Uterus (tissue), 4 donors: ENCODE results near the gene DAB2. TPM values are rescaled to one million over a fixed set of nuclear protein-coding genes. Genes with fewer than 3 reads are reported as not detected.
A peak's percentile ranks its signal among the peaks of the same experiment; 100 is the strongest.

Source experiments
- DNase-seq, 2 donors: peaks; one replicate each; pipeline ENCODE4 v3.0.0-alpha.2; 2019 to 2020
- H3K27ac ChIP-seq, 2 donors: fragments of 200-600 bp; sonication (generic); 1 replicate in 1 of 2; 2 replicates in 1 of 2; pipeline ENCODE4 v1.5.1; 2016 to 2018
- H3K27me3 ChIP-seq, 2 donors: fragments of 200-600 bp; sonication (generic); one replicate each; pipeline ENCODE4 v1.5.1; 2018 to 2019; ENCODE audit warnings: control low read depth in 1 of 2
- H3K36me3 ChIP-seq, 2 donors: fragments of 200-600 bp; sonication (generic); one replicate each; pipeline ENCODE4 v1.5.1; 2019; ENCODE audit warnings: control low read depth in 1 of 2
- H3K4me1 ChIP-seq, 2 donors: fragments of 200-600 bp; sonication (generic); one replicate each; pipeline ENCODE4 v1.5.1; 2018 to 2019; ENCODE audit warnings: control low read depth in 1 of 2
- H3K4me3 ChIP-seq, 2 donors: fragments of 200-600 bp; sonication (generic); 1 replicate in 1 of 2; 2 replicates in 1 of 2; pipeline ENCODE4 v1.5.1; 2018 to 2019; ENCODE audit warnings: mild to moderate bottlenecking in 1 of 2
- H3K9me3 ChIP-seq, 2 donors: fragments of 200-600 bp; sonication (generic); one replicate each; pipeline ENCODE4 v1.5.1; 2019; ENCODE audit warnings: control low read depth in 1 of 2
- POLR2A ChIP-seq, 2 donors: fragments of 450-650 bp; IDR thresholded peaks; one replicate each; pipeline ENCODE4 v1.6.1; 2016; ENCODE audit warnings: antibody characterized with exemption in 2 of 2, mild to moderate bottlenecking in 1 of 2, moderate library complexity in 1 of 2
- intact Hi-C: fragments of 100-400 bp; cut with DNase I; formaldehyde crosslinking; loops from one replicate; pipeline ENCODE4 v1.15.1; 2023; ENCODE audit warnings: low total_unique reads
- total RNA-seq, 4 donors: library from RNA; depleted of rRNA in 3 of 4; stranded (reverse); fragments of >200 nt in 3 of 4; gene quantifications; one replicate each; pipeline versions ENCODE4 v1.1.0 to v1.2.4, GENCODE V29; 2014 to 2023
- TF ChIP-seq, protein P1 (sequence below), 4 experiments: fragments of 200-600 bp in 2 of 4; fragments of 450-650 bp in 2 of 4; sonication (generic) in 2 of 4; IDR thresholded peaks; one replicate each; pipeline ENCODE4 v1.5.1; 2016 to 2019; ENCODE audit warnings: antibody characterized with exemption in 4 of 4, mild to moderate bottlenecking in 2 of 4, moderate library complexity in 1 of 4
- donor health status: DM: yes; HTN: yes; CAD: no.

DAB2 gene
- total RNA-seq, 4 donors from 2014 or later = 23.1 to 80.1 (median 56.7) TPM

DNA sequence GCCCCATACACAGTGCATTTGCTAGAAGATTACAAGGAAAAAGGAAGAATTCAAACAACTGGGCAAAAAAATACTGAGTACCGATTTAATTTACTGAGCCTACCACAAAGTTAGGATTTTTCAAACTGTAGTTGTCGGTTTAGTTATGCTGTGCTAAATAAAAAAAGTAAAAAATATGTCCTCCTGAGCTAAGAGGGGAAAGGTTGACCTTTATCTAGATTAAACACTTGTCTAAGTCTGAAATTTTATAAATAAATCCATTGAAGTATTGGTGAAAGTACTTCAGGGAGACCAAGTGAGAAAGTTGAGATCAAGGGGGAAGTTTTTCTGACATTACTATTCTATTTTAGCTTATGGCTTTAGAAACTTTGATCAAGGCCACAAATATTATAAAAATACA lies 19.1 kb upstream of the DAB2 start:
- H3K27ac ChIP-seq = no peak overlapping the region
- TF ChIP-seq, protein P1, sequence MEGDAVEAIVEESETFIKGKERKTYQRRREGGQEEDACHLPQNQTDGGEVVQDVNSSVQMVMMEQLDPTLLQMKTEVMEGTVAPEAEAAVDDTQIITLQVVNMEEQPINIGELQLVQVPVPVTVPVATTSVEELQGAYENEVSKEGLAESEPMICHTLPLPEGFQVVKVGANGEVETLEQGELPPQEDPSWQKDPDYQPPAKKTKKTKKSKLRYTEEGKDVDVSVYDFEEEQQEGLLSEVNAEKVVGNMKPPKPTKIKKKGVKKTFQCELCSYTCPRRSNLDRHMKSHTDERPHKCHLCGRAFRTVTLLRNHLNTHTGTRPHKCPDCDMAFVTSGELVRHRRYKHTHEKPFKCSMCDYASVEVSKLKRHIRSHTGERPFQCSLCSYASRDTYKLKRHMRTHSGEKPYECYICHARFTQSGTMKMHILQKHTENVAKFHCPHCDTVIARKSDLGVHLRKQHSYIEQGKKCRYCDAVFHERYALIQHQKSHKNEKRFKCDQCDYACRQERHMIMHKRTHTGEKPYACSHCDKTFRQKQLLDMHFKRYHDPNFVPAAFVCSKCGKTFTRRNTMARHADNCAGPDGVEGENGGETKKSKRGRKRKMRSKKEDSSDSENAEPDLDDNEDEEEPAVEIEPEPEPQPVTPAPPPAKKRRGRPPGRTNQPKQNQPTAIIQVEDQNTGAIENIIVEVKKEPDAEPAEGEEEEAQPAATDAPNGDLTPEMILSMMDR (IDR thresholded peaks at IDR 0.05) = no peak
- no peak for TF ChIP-seq POLR2A (IDR thresholded peaks at IDR 0.05)
- H3K4me3 ChIP-seq = no peak overlapping the region
- DNase-seq = no peak
- no peaks in the 10 kb centered on the region for H3K9me3 ChIP-seq
- H3K27me3 ChIP-seq = no peaks in the 10 kb centered on the region
- H3K4me1 ChIP-seq = no peaks in the 10 kb centered on the region
- H3K36me3 ChIP-seq = no peaks in the 10 kb centered on the region
- intact Hi-C loops = no loop called here

DNA sequence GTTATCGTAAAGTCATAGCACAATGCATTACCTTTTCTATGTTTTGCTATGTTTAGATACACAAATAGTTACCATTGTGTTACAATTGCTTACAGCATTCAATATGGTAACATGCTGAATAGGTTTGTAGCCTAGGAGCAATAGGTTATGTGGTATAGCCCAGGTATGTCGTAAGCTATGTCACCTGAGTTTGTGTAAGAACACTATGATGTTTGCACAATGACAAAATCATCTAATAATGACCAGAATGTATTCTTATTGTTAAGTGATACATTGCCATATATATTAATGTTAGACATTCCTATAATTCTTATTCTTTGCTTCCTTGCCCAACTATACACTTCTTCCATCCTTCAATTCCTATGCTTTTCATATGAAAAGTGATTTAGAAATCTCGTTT lies 18.2 kb upstream of the DAB2 start:
- no peaks in the 10 kb centered on the region for H3K27me3 ChIP-seq
- H3K4me3 ChIP-seq = no peak overlapping the region
- no peaks in the 10 kb centered on the region for H3K9me3 ChIP-seq
- intact Hi-C loops = no loop called here
- no peaks in the 10 kb centered on the region for H3K36me3 ChIP-seq
- no peak for DNase-seq
- no peak for TF ChIP-seq POLR2A (IDR thresholded peaks at IDR 0.05)
- TF ChIP-seq, protein P1 (IDR thresholded peaks at IDR 0.05) = no peak
- H3K27ac ChIP-seq = no peak overlapping the region
- no peaks in the 10 kb centered on the region for H3K4me1 ChIP-seq

DNA sequence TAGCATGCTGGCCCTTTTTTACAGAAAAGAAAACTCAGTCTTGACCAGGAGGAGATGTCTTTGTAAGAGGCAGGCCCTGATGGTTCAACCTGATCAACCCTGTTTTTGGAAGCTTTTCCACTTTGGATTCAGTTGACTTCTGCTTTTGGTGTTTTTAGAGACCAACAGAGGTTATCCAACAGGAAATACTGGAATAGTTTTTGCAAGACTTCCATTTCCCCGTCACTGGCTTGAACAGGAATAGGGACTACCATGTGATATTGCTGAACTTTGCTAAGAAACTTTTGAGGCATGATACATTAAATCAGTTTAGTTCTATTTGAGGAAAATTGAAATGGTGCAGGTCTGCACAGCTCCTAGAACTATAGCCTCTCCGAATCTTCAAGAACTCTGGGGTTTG lies 17.1 kb upstream of the DAB2 start:
- H3K4me3 ChIP-seq = no peak overlapping the region
- intact Hi-C loops = no loop called here

DNA sequence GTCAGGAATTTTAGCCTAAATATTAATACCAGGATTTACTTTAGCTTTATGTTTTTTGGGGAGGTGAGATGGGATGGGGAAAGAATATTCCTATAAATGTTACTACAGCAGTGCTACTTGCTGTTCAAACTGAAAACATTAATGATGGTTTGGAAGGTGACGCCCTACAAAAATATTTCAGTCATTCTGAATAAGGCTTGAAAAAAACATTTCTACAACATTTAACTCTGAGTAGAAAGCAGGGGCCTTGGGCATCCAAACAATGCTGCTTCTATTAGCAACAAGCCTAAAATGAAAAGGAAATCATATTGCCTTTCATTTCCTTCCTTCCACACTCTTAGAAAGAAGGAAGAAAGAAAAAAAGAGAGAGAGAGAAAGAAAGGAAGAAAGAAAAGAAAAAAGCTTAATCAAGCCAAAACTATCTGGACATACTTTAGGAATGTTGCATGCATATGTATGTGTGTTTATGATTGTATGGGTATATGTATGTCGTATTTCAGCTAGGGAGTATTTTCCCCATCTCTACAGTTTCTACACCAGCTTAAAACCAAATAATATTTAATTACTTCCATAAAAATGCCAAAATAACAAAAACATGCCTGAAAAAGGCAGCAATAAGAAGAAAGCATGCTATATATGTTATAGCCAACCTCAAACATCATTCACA lies 16.3 kb upstream of the DAB2 start:
- Histone ChIP-seq H3K4me1 (no peaks in the 10 kb centered on the region), H3K36me3 (no peaks in the 10 kb centered on the region), H3K27me3 (no peaks in the 10 kb centered on the region), H3K9me3 (no peaks in the 10 kb centered on the region), H3K27ac (peak overlapping the region in 1 of 2 donors; percentile 5), H3K4me3 (no peak overlapping the region)
- DNase-seq = no peak
- intact Hi-C loops = no loop called here
- TF ChIP-seq POLR2A (IDR thresholded peaks at IDR 0.05) = no peak

More for the DNA sequence above, 17.1 kb upstream of the DAB2 start:
- peak overlapping the region in 1 of 2 donors; percentile 5 for H3K27ac ChIP-seq
- no peaks in the 10 kb centered on the region for H3K27me3 ChIP-seq
- DNase-seq = no peak
- no peaks in the 10 kb centered on the region for H3K4me1 ChIP-seq
- H3K9me3 ChIP-seq = no peaks in the 10 kb centered on the region
- no peaks in the 10 kb centered on the region for H3K36me3 ChIP-seq
- TF ChIP-seq, protein P1 (IDR thresholded peaks at IDR 0.05) = no peak
- TF ChIP-seq POLR2A (IDR thresholded peaks at IDR 0.05) = no peak

DNA sequence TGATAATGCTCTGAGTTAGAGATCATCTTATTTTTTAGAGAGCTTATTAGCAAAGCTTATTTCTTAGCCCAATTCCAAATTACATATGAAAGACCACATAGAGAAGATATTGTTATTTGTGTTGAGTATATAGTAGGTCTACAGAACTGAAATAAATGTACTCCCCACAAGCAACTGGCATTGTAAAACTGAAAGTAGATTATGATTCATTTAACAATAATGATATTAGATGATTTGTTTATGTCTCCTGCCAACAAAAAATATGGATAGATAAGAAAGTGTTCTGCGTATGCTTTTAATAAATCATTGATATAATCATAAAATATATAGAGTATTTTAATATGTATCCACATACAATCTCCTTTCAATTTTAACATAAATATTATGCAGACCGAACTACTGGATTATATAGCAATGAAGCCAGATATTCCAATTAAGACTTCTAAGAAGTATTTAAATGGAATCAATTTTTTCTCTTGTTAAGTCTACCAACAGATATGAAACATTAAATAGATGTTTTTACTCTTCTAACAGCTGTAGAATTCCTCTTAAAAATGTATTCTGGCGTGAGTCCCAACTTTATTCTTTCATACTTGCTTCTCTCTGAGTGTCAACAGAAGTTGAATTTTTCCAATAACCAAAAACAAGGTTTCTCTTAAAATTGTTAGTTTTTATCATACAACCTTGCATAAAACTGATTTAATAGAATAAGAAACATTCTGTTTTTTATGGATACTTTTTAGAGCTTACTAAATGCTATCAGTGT lies 15.6 kb upstream of the DAB2 start:
- Histone ChIP-seq H3K36me3 (no peaks in the 10 kb centered on the region), H3K27ac (peak overlapping the region in 1 of 2 donors; percentile 5), H3K27me3 (no peaks in the 10 kb centered on the region), H3K4me1 (no peaks in the 10 kb centered on the region), H3K9me3 (no peaks in the 10 kb centered on the region), H3K4me3 (no peak overlapping the region)
- DNase-seq = no peak
- TF ChIP-seq, protein P1 (IDR thresholded peaks at IDR 0.05) = no peak
- TF ChIP-seq POLR2A (IDR thresholded peaks at IDR 0.05) = no peak
- intact Hi-C loops = no loop called here
